Measurements from ENCODE around the gene PARP2. TPM values are rescaled to one million over a fixed set of nuclear protein-coding genes. Genes with fewer than 3 reads are reported as not detected.

The PARP2 gene
- total and polyA plus RNA-seq, 2 donors (not counting 1 experiment from before 2014, with no cell fraction given), result 17.0 to 22.4 TPM

GRCh38 chr14:20403521-20403920, 60.1 kb downstream of the PARP2 start:
- Histone ChIP-seq H4K20me1 (ENCODE audit: control insufficient read depth, insufficient read depth, low read length, poor library complexity, severe bottlenecking) (peaks cover 25% of the 10 kb centered on the region), H3K4me1 (ENCODE audit: control insufficient read depth in 2 of 2, insufficient read depth in 2 of 2, low read length in 2 of 2) (no peaks in the 10 kb centered on the region), H3K79me2 (ENCODE audit: control insufficient read depth, insufficient read depth, low read length) (peaks cover 18% of the 10 kb centered on the region), H3K4me2 (replicated peaks; ENCODE audit: low read depth, low read length, poor library complexity, severe bottlenecking) (no peak overlapping the region), H3K4me3 (ENCODE audit: control extremely low read depth in 1 of 5, extremely low read depth in 1 of 5, insufficient read depth in 1 of 5, low read depth in 2 of 5, low read length in 4 of 5) (no peak overlapping the region), H3K9me3 (ENCODE audit: control extremely low read depth in 1 of 3, control insufficient read depth in 2 of 3, insufficient read depth in 1 of 3, low read length in 2 of 3) (no peaks in the 10 kb centered on the region), H3K27me3 (replicated peaks in 1 of 4; ENCODE audit: control extremely low read depth in 1 of 4, control insufficient read depth in 3 of 4, insufficient read depth in 4 of 4, low read length in 3 of 4) (no peaks in the 10 kb centered on the region), H2AFZ (ENCODE audit: insufficient read depth, low read depth, low read length, poor library complexity, severe bottlenecking) (no peak overlapping the region), H3K9ac (ENCODE audit: low read length) (no peak overlapping the region), H3K27ac (ENCODE audit: low read length in 2 of 2) (no peak overlapping the region), H3K36me3 (replicated peaks in 1 of 2; ENCODE audit: control extremely low read depth in 1 of 2, control insufficient read depth in 1 of 2, extremely low read depth in 1 of 2, insufficient read depth in 2 of 2, low read length in 1 of 2) (peaks cover 15 to 92% of the 10 kb centered on the region in 2 experiments)
- Mint-ChIP-seq H3K4me3 (no peak overlapping the region), H3K4me1 (peaks cover 24% of the 10 kb centered on the region), H3K27ac (no peak overlapping the region), H3K27me3 (no peaks in the 10 kb centered on the region), H3K9me3 (ENCODE audit: insufficient read depth) (no peaks in the 10 kb centered on the region)
- WGBS (ENCODE audit: insufficient coverage), result over 99% methylated on average over 9 of the region's 11 CpGs
- ChIA-PET POLR2A (interaction anchor here (0.7 kb wide), 1 partner anchor 27 kb away, joined by 6 read pairs; no protein-coding TSS in a partner anchor), CTCF (interaction anchor here (1.3 to 5.6 kb wide), 2 partner anchors 11 to 205 kb away, joined by 3 to 19 read pairs; no protein-coding TSS in a partner anchor)
- no peak for TF ChIP-seq CTCF (IDR thresholded peaks at IDR 0.05)
- TF ChIP-seq EZH2 (IDR thresholded peaks at IDR 0.05; ENCODE audit: borderline replicate concordance, insufficient read depth, low read depth, low read length, poor library complexity, severe bottlenecking), result no peak
- intact Hi-C loops (cut with micrococcal nuclease), result no loop called here
- ATAC-seq (ENCODE audit: low read depth) (no peak), DNase-seq (no peak)

Small RNAs within 50 kb of the gene (small RNA-seq; reads per million reads assigned to genes)
- gene SNORA79B (ENCODE audit: insufficient read length, low read depth, low replicate concordance) (18.0 reads per million, percentile 89 among the genes with 10 or more reads in this experiment), gene SNORD126 (ENCODE audit: insufficient read length, low read depth, low replicate concordance) (782 reads per million, percentile 98 among the genes with 10 or more reads in this experiment)

Other genes starting within 250 kb of the PARP2 start
- not detected in 2 replicates for gene OR4K17, start 232.9 kb upstream of the PARP2 start, total RNA-seq
- not detected in 2 replicates for gene OR4K17, start 232.9 kb upstream of the PARP2 start, polyA plus RNA-seq
- not detected in 2 replicates for gene OR4N5, start 204.8 kb upstream of the PARP2 start, total RNA-seq
- not detected in 2 replicates for gene OR4N5, start 204.8 kb upstream of the PARP2 start, polyA plus RNA-seq
- not detected in 2 replicates for gene OR11G2, start 152.7 kb upstream of the PARP2 start, total RNA-seq
- gene OR11G2, start 152.7 kb upstream of the PARP2 start, polyA plus RNA-seq, result not detected in 2 replicates
- not detected in 2 replicates for gene OR11H6, start 119.9 kb upstream of the PARP2 start, total RNA-seq
- not detected in 2 replicates for gene OR11H6, start 119.9 kb upstream of the PARP2 start, polyA plus RNA-seq
- gene OR11H7, start 114.7 kb upstream of the PARP2 start, total RNA-seq, result not detected in 2 replicates
- gene OR11H7, start 114.7 kb upstream of the PARP2 start, polyA plus RNA-seq, result not detected in 2 replicates
- not detected in 2 replicates for gene OR11H4, start 104.3 kb upstream of the PARP2 start, total RNA-seq
- not detected in 2 replicates for gene OR11H4, start 104.3 kb upstream of the PARP2 start, polyA plus RNA-seq
- 37.5 and 38.8 TPM in 2 replicates for gene TTC5, start 37.7 kb upstream of the PARP2 start, total RNA-seq
- gene TTC5, start 37.7 kb upstream of the PARP2 start, polyA plus RNA-seq, result 6.9 and 8.2 TPM in 2 replicates
- 24.7 and 26.0 TPM in 2 replicates for gene CCNB1IP1, start 10.4 kb upstream of the PARP2 start, total RNA-seq
- 48.8 and 56.4 TPM in 2 replicates for gene CCNB1IP1, start 10.4 kb upstream of the PARP2 start, polyA plus RNA-seq
- 123 and 143 TPM in 2 replicates for gene TEP1, start 69.9 kb downstream of the PARP2 start, total RNA-seq
- gene TEP1, start 69.9 kb downstream of the PARP2 start, polyA plus RNA-seq, result 67.3 and 69.9 TPM in 2 replicates
- 0.20 and 0.27 TPM in 2 replicates for gene KLHL33, start 92.5 kb downstream of the PARP2 start, total RNA-seq
- 0.25 and 0.36 TPM in 2 replicates for gene KLHL33, start 92.5 kb downstream of the PARP2 start, polyA plus RNA-seq
- 115 and 117 TPM in 2 replicates for gene OSGEP, start 111.2 kb downstream of the PARP2 start, total RNA-seq
- gene OSGEP, start 111.2 kb downstream of the PARP2 start, polyA plus RNA-seq, result 156 and 274 TPM in 2 replicates
- gene APEX1, start 111.6 kb downstream of the PARP2 start, total RNA-seq, result 103 and 111 TPM in 2 replicates
- gene APEX1, start 111.6 kb downstream of the PARP2 start, polyA plus RNA-seq, result 169 and 251 TPM in 2 replicates
- 97.5 and 101 TPM in 2 replicates for gene PIP4P1, start 117.8 kb downstream of the PARP2 start, total RNA-seq
- 183 and 284 TPM in 2 replicates for gene PIP4P1, start 117.8 kb downstream of the PARP2 start, polyA plus RNA-seq
- 38.9 and 42.0 TPM in 2 replicates for gene PNP, start 125.8 kb downstream of the PARP2 start, total RNA-seq
- gene PNP, start 125.8 kb downstream of the PARP2 start, polyA plus RNA-seq, result 93.0 and 119 TPM in 2 replicates
- 1.2 and 1.7 TPM in 2 replicates for gene RNASE10, start 161.9 kb downstream of the PARP2 start, total RNA-seq
- gene RNASE10, start 161.9 kb downstream of the PARP2 start, polyA plus RNA-seq, result 0.10 TPM in 1 of 2 replicates, not detected in the other
- gene RNASE9, start 217.4 kb downstream of the PARP2 start, total RNA-seq, result not detected in 2 replicates
- gene RNASE9, start 217.4 kb downstream of the PARP2 start, polyA plus RNA-seq, result not detected in 2 replicates
- gene RNASE11, start 244.4 kb downstream of the PARP2 start, total RNA-seq, result not detected in 2 replicates
- not detected in 2 replicates for gene RNASE11, start 244.4 kb downstream of the PARP2 start, polyA plus RNA-seq
- not detected in 2 replicates for gene RNASE12, start 247.7 kb downstream of the PARP2 start, total RNA-seq
- not detected in 2 replicates for gene RNASE12, start 247.7 kb downstream of the PARP2 start, polyA plus RNA-seq

Data from B cell (primary cell).